ENCODE data around the gene C5.

DNA sequence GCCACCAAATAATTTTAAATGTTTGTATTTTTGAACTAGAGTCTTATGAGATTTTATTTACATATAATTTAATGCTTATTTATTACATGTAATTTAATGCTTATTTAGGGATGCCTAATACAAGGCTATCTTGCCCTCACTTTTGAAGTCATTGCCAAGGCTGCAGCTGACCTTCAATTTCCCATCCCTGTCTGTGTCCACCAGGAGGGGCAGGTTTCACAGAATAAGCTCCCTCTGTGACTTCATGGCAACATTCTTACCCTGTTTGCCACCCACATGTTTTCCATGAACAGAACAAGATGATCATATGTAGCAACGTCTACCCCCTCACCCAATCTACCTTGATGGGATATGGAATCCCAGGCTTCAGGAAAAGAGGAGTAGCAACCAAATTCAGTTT is 27.0 kb downstream of the C5 start:
- TF ChIP-seq, protein P1, sequence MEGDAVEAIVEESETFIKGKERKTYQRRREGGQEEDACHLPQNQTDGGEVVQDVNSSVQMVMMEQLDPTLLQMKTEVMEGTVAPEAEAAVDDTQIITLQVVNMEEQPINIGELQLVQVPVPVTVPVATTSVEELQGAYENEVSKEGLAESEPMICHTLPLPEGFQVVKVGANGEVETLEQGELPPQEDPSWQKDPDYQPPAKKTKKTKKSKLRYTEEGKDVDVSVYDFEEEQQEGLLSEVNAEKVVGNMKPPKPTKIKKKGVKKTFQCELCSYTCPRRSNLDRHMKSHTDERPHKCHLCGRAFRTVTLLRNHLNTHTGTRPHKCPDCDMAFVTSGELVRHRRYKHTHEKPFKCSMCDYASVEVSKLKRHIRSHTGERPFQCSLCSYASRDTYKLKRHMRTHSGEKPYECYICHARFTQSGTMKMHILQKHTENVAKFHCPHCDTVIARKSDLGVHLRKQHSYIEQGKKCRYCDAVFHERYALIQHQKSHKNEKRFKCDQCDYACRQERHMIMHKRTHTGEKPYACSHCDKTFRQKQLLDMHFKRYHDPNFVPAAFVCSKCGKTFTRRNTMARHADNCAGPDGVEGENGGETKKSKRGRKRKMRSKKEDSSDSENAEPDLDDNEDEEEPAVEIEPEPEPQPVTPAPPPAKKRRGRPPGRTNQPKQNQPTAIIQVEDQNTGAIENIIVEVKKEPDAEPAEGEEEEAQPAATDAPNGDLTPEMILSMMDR (IDR thresholded peaks at IDR 0.05), result no peak
- TF ChIP-seq POLR2A (IDR thresholded peaks at IDR 0.05) (no peak), EP300 (IDR thresholded peaks at IDR 0.05) (no peak)
